Peyer's patch (tissue), 4 donors: ENCODE results near the gene CYP27B1. TPM values are rescaled to one million over a fixed set of nuclear protein-coding genes. Genes with fewer than 3 reads are reported as not detected.

Experiments used
- DNase-seq, 3 donors: peaks; one replicate each; pipeline ENCODE4 v3.0.0-alpha.2; 2017 to 2019
- H3K27ac ChIP-seq, 4 donors: fragments of 200-600 bp; sonication (generic); one replicate each; pipeline ENCODE4 v1.5.1; 2016 to 2019
- H3K27me3 ChIP-seq, 2 donors: fragments of 200-600 bp; sonication (generic); one replicate each; pipeline ENCODE4 v1.5.1; 2019
- H3K36me3 ChIP-seq, 3 donors: fragments of 200-600 bp; sonication (generic); one replicate each; pipeline ENCODE4 v1.5.1; 2016 to 2019
- H3K4me1 ChIP-seq, 4 donors: fragments of 200-600 bp; sonication (generic); one replicate each; pipeline ENCODE4 v1.5.1; 2016 to 2019
- H3K4me3 ChIP-seq, 4 donors: fragments of 200-600 bp; sonication (generic); 1 replicate in 3 of 4; 2 replicates in 1 of 4; pipeline ENCODE4 v1.5.1; 2016 to 2019; ENCODE audit warnings: mild to moderate bottlenecking in 1 of 4
- H3K9me3 ChIP-seq, 4 donors: fragments of 200-600 bp; sonication (generic); one replicate each; pipeline ENCODE4 v1.5.1; 2016 to 2019; ENCODE audit warnings: mild to moderate bottlenecking in 1 of 4
- CTCF ChIP-seq, 6 experiments: fragments of 450-650 bp in 4 of 6; fragments of 200-600 bp in 2 of 6; sonication (generic) in 1 of 6; IDR thresholded peaks; one replicate each; pipeline ENCODE4 v1.5.1; 2017 to 2019; ENCODE audit warnings: antibody characterized with exemption in 6 of 6, mild to moderate bottlenecking in 3 of 6, moderate library complexity in 1 of 6
- POLR2A ChIP-seq, 2 donors: fragments of 450-650 bp; IDR thresholded peaks; one replicate each; pipeline ENCODE4 v1.5.1; 2017; ENCODE audit warnings: antibody characterized with exemption in 2 of 2, mild to moderate bottlenecking in 2 of 2, moderate library complexity in 2 of 2
- total RNA-seq, 4 donors: library from RNA; depleted of rRNA; stranded (reverse); fragments of >200 nt; gene quantifications; one replicate each; pipeline ENCODE4 v1.1.0, GENCODE V29; 2016

The CYP27B1 gene
- total RNA-seq, 4 donors from 2014 or later = 1.7 TPM; not detected in 3

- Histone ChIP-seq H3K27me3 (no peaks in the 10 kb centered on the region), H3K27ac (peak within 1 kb of the TSS; percentile 65 to 90 (median 84)), H3K9me3 (no peaks in the 10 kb centered on the region), H3K4me1 (peaks cover 0 to 37% (median 4%) of the 10 kb centered on the region in 4 donors), H3K36me3 (peaks cover 0 to 17% (median 0%) of the 10 kb centered on the region in 3 donors), H3K4me3 (peak within 1 kb of the TSS; percentile 73 to 89 (median 80))
- peak; percentile 89 to 96 (median 93) for DNase-seq
- TF ChIP-seq POLR2A (IDR thresholded peaks at IDR 0.05) = no peak
- no peak for TF ChIP-seq CTCF (IDR thresholded peaks at IDR 0.05)
Measured at GRCh38 chr12:57754411-57755193, 12.3 kb downstream of the CYP27B1 start, which contains the start of gene MARCHF9. MARCHF9 (plus strand) TSS chr12:57755103; CDS start chr12:57755529, 426 bp downstream.

GRCh38 chr12:57753756-57754337 is 13.0 kb downstream of the CYP27B1 start:
- no peak for DNase-seq
- Histone ChIP-seq H3K36me3 (peaks cover 0 to 21% (median 0%) of the 10 kb centered on the region in 3 donors), H3K4me1 (peaks cover 0 to 37% (median 4%) of the 10 kb centered on the region in 4 donors), H3K4me3 (no peak overlapping the region), H3K9me3 (no peaks in the 10 kb centered on the region), H3K27me3 (no peaks in the 10 kb centered on the region), H3K27ac (peak overlapping the region in 3 of 4 donors; percentile 65 to 90 (median 88))
- no peak for TF ChIP-seq CTCF (IDR thresholded peaks at IDR 0.05)
- TF ChIP-seq POLR2A (IDR thresholded peaks at IDR 0.05) = no peak

GRCh38 chr12:57752668-57753000 is 14.2 kb downstream of the CYP27B1 start:
- peak overlapping the region; percentile 34 to 81 (median 57) for H3K27ac ChIP-seq
- peak overlapping the region in 3 of 4 donors; percentile 49 to 70 (median 67) for H3K4me3 ChIP-seq
- H3K9me3 ChIP-seq = no peaks in the 10 kb centered on the region
- TF ChIP-seq POLR2A (IDR thresholded peaks at IDR 0.05) (no peak), CTCF (IDR thresholded peaks at IDR 0.05) (no peak)
- DNase-seq = no peak
- H3K36me3 ChIP-seq = peaks cover 0 to 21% (median 0%) of the 10 kb centered on the region in 3 donors
- peaks cover 0 to 37% (median 4%) of the 10 kb centered on the region in 4 donors for H3K4me1 ChIP-seq
- H3K27me3 ChIP-seq = no peaks in the 10 kb centered on the region

- peak; percentile 98 to 100 (median 100) for DNase-seq
- Histone ChIP-seq H3K4me1 (peaks cover 0 to 37% (median 4%) of the 10 kb centered on the region in 4 donors), H3K27ac (peak within 1 kb of the TSS; percentile 69 to 81 (median 78)), H3K27me3 (no peaks in the 10 kb centered on the region), H3K4me3 (peak within 1 kb of the TSS; percentile 49 to 70 (median 60)), H3K36me3 (peaks cover 0 to 27% (median 0%) of the 10 kb centered on the region in 3 donors), H3K9me3 (no peaks in the 10 kb centered on the region)
- TF ChIP-seq CTCF (IDR thresholded peaks at IDR 0.05) (peak in 2 of 6 experiments; percentile 1), POLR2A (IDR thresholded peaks at IDR 0.05) (peak; percentile 35 to 52)
Measured at GRCh38 chr12:57751788-57752667, 14.8 kb downstream of the CYP27B1 start, which contains the start of gene CDK4. CDK4 (minus strand) TSS chr12:57752310; CDS start chr12:57751717, 593 bp downstream.

- Histone ChIP-seq H3K27ac (peak overlapping the region in 3 of 4 donors; percentile 69 to 81 (median 77)), H3K4me1 (peaks cover 0 to 31% (median under 1%) of the 10 kb centered on the region in 4 donors), H3K9me3 (no peaks in the 10 kb centered on the region), H3K4me3 (peak overlapping the region; percentile 49 to 70 (median 60)), H3K36me3 (peaks cover 0 to 33% (median 0%) of the 10 kb centered on the region in 3 donors), H3K27me3 (no peaks in the 10 kb centered on the region)
- TF ChIP-seq CTCF (IDR thresholded peaks at IDR 0.05) = no peak
- TF ChIP-seq POLR2A (IDR thresholded peaks at IDR 0.05) = no peak
- DNase-seq = no peak
Measured at GRCh38 chr12:57751432-57751787, 15.5 kb downstream of the CYP27B1 start.
